ENCODE measurements around the gene STXBP3.
"Not testable (repeated sequence)": the region's sequence is repeated elsewhere in the genome, so short reads cannot be mapped to it uniquely, and the experiment has no call there.

Gene STXBP3, protein sequence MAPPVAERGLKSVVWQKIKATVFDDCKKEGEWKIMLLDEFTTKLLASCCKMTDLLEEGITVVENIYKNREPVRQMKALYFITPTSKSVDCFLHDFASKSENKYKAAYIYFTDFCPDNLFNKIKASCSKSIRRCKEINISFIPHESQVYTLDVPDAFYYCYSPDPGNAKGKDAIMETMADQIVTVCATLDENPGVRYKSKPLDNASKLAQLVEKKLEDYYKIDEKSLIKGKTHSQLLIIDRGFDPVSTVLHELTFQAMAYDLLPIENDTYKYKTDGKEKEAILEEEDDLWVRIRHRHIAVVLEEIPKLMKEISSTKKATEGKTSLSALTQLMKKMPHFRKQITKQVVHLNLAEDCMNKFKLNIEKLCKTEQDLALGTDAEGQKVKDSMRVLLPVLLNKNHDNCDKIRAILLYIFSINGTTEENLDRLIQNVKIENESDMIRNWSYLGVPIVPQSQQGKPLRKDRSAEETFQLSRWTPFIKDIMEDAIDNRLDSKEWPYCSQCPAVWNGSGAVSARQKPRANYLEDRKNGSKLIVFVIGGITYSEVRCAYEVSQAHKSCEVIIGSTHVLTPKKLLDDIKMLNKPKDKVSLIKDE

DNA sequence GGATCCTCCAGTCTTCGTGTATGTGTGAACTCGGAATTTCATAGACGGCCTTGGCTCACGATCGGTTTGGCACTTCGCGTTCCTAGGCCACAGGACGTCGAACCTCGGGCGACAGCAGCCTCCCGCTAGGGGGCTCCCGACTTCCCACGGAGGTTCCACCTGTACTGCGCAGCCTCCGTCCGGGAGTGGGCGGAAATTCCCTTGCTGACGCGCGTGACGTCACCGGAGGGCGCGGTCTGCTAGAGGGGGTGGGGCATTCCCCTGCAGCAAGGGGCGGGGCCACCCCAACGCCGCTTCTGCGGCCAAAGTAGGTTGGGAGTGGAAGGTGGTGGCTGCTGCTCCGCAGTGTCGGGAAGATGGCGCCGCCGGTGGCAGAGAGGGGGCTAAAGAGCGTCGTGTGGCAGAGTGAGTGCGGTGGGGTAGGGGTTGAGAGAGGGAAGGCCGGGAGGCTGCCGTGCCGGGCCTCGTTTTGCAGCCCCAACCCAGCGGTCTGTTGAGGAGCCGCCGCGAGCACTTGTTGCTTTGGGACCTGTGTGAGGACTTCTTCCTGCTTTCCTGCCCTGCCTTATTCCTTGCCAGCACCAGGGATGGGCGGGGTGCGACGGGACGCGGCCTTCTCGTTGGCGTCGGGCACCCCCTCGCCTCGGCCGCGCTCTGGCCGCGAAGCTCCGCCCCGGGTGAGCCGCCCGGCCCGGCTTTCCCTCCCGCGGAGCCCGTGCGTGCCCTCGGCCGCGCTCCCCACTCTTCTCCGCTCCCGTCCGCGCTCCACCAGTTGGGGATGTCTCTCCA is at the start of gene STXBP3:
STXBP3 (plus strand) TSS at position 293 of the 789 bp plus-strand sequence; CDS start at position 357, 64 bp downstream.
- DNase-seq = peak; percentile 98

DNA sequence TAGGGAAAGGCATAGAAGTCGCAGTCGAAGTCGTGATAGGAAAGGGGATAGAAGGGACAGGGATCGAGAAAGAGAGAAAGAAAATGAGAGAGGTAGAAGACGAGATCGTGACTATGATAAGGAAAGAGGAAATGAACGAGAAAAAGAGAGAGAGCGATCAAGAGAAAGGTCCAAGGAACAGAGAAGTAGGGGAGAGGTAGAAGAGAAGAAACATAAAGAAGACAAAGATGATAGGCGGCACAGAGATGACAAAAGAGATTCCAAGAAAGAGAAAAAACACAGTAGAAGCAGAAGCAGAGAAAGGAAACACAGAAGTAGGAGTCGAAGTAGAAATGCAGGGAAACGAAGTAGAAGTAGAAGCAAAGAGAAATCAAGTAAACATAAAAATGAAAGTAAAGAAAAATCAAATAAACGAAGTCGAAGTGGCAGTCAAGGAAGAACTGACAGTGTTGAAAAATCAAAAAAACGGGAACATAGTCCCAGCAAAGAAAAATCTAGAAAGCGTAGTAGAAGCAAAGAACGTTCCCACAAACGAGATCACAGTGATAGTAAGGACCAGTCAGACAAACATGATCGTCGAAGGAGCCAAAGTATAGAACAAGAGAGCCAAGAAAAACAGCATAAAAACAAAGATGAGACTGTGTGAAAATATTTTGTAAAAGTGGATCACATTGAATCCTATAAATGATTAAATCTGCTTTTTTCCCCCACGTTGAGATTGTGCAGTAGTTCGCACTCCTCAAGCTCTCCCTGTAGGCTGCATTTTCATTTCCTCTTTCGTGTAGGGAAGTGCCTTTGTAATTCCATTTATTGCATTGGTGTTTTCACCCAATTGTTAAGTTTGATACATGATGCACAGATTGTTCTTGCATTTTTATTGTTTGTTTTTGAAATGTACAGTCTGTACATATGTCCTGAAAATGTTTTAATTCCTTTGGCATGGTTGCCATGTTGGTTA is 46.8 kb upstream of the STXBP3 start:
- no peak for DNase-seq

DNA sequence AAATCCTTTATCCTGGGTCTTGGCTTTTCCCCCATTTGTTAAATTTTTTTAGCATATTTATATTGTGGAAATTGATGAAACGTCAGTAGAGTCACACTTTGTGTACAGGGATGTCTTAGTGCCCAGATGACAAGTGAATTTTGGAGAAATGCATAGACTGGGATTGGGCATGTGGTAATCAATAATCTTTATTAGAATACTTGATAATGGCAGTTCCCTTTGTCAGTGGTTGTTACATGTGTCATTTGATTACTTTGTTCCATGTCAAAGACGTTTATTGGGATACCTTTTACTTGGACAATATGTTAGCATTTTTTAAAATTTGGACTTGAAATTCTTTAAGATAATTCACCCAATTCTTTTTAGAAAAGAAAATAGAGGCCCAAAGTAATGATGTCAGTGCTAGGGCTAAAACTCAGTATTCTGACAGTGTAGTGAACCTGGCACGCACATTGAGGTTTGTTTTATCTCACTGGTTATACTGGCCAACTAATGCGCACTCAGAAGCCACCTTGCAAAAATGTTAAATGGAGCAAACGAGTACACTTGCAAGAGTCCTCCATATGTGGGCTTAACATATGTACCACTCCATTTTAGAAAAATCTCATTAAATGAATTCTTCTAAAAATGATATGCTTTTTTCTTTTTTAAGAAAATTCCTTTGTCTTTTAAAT is 45.2 kb upstream of the STXBP3 start:
- DNase-seq = no peak

DNA sequence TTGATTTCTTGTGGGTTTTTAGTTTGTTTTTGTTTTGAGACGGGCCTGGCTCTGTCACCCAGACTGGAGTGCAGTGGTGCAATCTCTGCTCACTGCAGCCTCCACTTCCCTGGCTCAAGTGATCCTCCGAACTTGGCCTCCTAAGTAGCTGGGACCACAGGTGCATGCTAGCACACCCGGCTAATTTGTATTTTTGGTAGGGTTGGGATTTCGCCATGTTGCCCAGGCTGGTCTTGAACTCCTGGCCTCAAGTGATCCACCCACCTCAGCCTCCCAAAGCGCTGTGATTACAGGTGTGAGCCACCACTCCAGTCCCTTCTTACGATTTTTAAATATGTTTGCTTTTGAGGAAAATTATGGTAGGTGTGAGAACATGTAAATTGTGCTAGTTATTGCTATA is 44.4 kb upstream of the STXBP3 start:
- DNase-seq = not testable (repeated sequence)

DNA sequence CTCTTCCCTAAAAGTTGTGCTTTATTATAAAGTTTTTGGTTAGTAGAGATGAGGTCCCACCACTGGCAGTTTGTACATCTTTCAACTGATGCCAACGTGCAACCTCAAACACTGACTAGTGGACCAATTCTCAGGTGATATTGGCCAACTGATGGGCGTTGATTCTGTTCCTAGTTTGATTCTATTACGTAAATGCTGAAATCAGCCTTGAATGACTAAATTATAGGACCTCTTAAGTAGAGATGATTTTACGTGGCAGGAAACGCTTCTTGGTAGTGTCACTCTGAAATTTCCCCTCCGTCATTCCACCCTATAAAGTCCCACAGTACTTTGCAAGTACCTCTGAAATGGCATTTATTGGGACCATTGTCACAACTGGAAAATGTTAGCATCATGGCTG is 42.5 kb upstream of the STXBP3 start:
- no peak for DNase-seq

DNA sequence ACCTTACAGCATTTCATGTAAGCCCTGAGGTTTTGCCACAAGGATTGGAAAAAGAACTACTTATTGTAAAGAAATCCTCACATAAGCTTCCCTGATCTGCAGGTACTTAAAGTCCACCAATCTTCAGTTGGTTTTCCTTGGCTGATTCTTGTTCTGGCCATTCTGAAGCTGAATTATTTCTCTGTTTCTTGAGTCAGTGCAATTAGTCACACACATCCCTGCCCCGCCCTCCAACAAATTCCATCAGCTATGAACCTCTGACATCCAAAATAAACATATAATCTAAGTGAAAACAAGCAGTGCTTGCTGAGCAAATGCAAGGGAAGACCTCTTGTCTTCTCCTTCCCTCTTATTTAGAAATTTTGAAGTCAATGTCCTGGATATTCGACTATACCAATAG is 42.0 kb upstream of the STXBP3 start:
- DNase-seq = no peak

DNA sequence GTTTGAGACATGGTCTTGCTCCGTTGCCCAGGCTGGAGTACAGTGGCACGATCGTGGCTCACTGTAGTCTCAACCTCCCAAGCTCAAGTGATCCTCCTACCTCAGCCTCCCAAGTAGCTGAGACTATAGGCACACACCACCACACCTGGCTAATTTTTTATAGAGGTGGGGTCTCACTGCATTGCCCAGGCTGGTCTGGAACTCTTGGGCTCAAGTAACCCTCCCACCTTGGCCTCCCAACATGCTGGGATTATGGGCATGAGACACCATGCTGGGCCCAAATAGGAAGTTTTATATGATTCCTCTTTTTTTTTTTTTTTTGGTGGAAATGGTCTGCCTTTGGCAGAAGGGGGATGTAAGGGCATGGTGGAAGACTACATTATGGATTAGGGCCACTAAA is 39.8 kb upstream of the STXBP3 start:
- no peak for DNase-seq

DNA sequence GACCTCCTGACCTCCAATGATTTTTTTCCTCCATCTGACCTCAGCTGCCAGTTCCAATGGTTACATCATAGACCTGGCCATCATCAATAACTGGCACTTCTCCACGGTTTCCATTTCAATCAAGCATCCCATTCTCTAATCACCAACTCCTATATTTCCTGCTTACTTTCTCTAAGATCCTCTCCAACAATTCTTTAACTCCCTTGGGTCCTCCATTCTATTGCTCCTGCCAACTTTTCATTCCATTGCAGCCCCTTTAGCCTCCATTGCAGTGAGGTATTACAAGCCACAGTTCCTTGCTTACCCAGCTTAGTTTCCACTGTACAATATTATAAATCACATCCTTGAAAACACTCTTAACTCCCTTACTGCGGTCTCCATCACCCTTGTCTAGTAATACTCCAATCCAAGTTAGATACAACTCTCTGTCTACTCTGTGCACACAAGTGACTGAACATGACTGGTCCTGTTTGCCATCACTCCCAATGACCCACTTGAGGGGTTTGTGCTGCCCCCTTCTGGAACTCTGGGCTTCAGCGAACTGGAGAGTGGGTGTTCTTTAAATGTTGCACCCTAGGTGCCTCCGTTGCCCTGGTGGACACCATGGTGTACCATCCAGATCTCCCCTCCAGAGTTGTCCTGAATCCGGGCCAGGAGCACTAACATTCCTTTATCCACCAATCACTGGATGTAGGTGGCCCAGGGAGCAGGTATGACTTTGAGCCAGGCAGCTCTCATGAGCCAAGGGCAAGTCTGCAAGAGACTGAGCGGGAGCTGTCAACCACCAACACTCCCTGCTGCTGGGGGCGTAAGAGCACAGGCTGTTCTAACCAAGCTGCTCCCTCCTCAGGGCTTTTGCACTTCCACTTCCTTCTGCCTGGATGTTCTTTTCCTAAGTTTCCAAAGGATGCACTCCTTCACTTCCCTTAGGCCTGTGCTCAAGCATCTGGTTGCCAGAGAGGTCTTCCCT is 37.5 kb upstream of the STXBP3 start:
- peak; percentile 63 for DNase-seq

DNA sequence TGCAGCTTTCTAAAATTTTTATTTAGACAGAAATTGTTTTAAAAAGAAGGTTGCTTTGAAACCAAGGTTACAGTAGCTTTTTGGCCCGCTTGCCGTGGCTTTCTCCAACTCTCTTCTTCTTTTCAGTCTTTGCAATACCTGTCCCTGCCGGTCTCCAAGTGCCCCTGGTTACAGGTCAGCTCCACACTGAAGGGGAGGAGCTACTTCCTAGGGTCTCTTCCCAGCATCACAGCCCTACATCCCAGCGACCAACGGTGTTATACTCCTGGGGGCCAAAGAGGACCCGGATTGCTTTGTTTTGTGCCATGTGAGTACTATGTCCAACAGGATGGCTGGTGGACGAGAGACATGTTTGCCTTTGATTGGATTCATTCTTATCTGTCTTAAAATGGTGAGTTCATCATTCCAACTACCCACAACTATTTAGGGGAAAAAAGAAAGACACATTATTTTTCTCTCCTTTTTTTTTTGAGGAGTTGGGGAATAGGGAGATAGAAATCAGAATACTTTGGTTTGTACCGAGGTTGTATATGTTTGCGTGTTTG is 33.8 kb upstream of the STXBP3 start, which contains the start of gene FNDC7:
FNDC7 (plus strand) TSS at position 303 of the 545 bp plus-strand sequence; CDS start at position 329, 26 bp downstream.
- DNase-seq = no peak

DNA sequence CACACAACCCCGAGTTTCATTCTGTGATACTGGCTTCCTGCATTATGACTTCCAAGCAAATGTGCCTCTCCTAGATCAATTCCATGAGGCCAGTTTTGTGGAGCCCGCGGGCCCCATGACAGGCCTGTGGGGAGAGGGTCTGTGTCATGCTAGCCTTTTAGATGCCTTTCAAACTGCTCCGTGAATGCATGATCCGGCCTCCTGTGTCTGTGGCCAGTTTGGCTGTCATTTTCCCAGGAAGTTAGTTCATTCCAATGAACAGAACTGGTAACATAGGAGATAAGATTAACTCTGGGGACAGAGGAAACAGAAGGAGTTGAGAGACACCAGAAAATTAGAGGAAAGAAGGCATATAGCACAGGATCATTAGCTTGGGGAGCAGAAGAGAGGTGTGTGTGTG is 30.5 kb upstream of the STXBP3 start:
- DNase-seq = no peak

DNA sequence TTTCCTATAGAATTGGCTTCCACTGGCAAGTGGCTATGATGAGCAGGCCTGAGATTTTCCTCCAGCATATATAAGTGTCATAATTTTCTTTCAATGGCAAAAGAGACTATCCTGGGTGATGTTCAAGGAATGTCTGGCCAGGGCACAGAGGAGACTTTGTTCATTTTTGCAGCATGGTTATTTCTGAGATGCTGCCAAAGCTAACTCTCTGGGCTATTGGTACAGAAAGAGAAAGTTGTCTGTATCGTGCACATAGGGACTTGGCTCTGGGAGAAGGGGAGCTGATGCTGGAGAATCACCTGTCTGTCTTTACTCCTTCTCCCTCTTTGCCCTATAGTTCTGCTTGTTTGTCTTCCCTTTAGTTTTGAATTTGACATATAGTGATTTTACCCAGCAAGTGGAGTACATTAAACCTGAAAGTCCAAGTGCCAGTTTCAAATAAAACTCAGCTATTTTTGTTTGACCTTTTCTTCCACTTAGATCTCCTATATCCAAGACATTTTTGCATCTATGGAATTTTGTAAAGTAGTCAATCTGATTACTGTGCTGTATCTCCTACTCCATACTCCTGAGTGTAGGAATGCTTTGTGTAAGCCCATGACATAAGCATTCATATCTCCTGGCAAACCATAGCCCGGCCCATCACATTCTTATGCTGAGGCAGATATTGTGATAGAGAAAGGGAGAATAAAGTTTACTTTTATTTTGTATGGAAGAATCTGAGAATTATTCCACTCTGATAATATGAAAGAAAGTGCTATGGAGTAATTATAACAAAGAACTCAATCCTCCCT is 29.8 kb upstream of the STXBP3 start:
- DNase-seq = no peak

DNA sequence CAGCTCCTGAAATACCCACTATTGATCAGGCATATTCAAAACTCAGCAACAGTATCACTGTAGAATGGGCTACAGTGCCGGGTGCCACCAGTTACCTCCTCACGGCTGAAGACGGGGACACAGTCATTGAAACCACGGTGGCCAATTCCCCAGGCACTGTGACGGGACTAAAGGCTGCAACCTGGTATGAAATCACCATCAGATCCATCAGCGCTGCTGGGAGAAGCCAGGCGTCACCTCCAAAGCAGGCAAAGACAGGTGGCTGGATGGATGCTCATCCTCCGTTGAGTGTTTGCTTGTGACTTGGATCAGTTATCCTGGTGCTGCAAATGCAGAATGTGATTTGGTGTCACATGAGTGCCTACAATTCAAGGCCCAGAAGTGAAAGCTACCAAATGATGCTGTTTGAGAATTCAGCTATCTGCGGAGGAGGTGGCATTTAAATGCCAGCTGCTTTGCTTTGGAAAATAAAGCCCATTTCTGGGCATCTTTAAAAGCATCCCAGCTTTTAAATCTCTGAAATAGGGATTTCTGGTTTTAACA is 28.6 kb upstream of the STXBP3 start:
- DNase-seq = no peak

DNA sequence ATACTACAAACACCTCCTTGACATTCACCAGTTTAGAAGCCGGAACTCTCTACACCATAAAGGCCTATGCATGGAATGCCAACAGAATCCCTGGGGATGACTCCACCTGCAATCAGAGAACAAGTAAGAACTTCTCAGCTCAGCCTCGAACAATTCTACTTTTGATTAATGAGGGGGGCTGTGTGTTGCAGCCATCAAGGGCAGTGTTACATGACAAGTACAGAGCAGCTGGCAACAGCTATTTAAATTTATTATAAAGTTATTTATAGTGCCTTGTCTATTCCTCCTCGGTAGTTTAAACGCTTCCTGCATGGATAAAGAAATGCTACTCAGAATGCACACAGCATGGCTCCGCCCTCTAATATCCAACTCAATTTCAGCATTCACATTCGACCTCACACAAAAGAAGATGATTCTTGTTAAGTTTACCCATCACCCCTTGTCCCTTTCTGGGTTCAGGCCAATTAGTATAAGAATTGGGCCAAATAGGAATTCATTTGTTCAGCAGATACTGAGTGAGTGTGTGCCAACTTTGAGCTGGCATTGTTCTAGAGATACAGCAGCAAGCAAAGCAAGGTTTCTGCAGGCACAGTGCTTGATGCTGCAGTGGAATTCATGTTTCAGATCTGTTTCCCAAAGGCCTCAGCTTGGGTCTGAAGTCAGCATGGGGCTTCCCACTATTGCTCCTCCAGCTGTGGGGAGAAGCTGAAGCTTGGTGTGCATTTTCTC is 27.4 kb upstream of the STXBP3 start:
- no peak for DNase-seq

DNA sequence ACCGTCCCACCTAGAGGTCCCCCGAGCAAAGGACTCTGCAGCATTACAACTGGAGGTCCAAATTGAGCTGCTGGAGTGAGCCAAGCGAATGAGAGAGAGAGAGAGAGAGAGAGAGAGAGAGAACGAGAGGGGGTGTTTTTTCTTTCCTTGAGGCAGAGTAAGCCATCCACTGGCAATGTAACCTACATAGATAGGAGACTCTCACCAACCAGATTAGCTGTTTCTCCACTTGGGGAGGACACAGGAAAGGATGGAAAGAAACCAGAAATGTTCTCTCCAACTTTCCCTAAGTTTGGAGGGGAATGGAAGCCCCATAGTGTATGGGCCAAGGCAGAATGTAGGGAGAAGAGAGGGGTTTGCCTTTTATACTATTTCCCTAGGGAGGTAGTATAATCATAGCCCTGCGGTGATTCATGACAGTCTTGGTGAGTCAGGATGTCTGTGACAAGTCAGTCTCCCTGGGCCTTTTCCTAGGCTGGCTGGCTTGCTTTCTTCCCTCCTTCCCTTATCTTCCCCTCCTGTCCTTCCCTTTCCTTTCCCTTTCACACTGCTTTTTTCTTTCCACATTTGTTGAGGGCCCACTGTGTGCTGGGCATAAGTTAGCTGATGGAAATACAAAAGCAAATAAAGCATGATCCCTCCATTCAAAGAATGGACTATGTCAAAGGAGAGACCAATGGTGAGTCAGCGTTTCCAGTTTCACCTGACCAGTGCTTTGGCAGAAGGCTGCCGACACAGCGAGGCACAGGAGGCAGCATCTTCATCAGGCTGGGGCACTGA is 26.6 kb upstream of the STXBP3 start:
- no peak for DNase-seq

DNA sequence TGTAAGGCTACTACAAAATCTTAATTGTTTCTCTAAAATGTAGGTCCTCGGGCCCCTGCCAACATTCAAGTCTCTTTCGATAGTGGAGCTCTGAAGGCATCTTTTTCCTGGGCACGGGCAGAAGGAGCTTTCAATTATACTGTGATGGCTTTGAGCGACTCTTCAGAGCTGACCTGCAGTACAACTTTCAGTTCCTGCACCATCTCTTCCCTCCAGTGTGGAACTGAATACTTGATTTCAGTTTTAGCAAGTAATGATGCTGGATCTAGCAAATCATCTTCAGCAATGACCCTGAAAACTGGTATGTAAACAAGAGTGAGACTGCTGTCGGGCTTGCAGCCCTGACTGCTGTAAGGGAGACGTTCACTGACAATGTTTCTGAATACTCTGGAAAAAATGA is 24.2 kb upstream of the STXBP3 start:
- DNase-seq = no peak

DNA sequence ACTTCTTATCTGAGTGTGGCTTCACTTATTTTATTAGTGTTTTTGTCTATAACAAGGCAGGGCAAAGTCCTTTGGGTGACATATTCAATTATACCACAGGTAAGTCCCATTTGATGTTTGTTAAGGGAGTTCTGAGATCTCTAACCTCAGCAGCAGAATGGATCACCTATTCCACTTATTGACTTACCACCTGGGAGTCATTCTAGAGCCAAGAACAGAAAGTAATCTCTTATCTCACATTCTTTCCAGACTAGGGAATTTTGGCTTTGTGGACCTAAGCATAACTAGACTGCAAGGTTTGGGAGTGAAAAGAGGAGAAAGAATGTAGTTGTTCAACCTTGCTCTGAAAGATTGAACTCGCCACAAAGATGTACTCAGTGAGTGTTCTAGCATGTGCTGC is 20.6 kb upstream of the STXBP3 start:
- DNase-seq = no peak

DNA sequence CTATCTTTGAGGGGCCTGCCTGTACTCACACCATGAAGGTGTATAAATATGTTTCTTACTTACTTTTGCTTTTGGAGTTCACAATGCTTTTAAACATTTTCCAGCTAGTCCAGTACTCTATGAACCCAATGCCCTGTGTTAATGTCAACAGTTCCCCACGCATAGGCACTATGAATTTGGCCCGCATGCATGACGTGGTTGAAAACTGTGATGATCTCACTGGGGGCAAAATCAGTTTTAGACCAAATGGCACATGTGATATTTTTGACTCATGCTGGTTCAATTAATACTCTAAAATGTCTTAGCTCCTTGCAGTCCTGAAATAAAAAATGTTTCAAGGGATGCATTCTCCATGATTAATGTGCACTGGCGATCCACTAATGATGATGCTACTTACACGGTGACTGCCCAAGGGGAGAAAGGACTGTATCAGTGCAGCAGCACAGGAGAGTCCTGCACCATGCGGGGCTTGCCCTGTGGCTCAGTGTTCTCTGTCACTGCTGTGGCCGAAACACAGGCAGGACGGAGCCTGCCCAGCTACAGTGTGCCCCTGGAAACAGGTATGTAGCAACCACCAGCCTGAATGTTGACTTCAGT is 18.0 kb upstream of the STXBP3 start:
- no peak for DNase-seq
